Motor neuron (in vitro differentiated cells): Measurements from ENCODE around the gene ACAP2. TPM values are rescaled to one million over a fixed set of nuclear protein-coding genes. Genes with fewer than 3 reads are reported as not detected.
A peak's percentile ranks its signal among the peaks of the same experiment; 100 is the strongest.
"Not testable (repeated sequence)": the region's sequence is repeated elsewhere in the genome, so short reads cannot be mapped to it uniquely, and the experiment has no call there.

ENCODE experiments used
- ATAC-seq, 8 experiments: fragments of 200-7000 bp; cut with Tn5 transposase; replicated peaks in 6 of 8; 2 replicates each; pipeline ENCODE4 v1.8.0; 2021; ENCODE audit warnings: mild to moderate bottlenecking in 8 of 8, moderate library complexity in 8 of 8
- H3K27ac ChIP-seq, 2 donors: fragments of 250-450 bp; sonication (Bioruptor Pico); 2 replicates each; pipeline ENCODE4 v1.9.0; 2021; ENCODE audit warnings: antibody characterized with exemption in 2 of 2, mild to moderate bottlenecking in 2 of 2, moderate library complexity in 1 of 2
- H3K4me1 ChIP-seq, 2 donors: fragments of 250-450 bp; sonication (Bioruptor Pico); replicated peaks in 1 of 2; 2 replicates each; pipeline ENCODE4 v1.6.1; 2021; ENCODE audit warnings: antibody characterized with exemption in 2 of 2, mild to moderate bottlenecking in 2 of 2, moderate library complexity in 1 of 2
- H3K4me3 ChIP-seq, 5 donors: fragments of 250-450 bp; sonication (Bioruptor Pico); 2 replicates each; pipeline ENCODE4 v1.9.0; 2021; ENCODE audit warnings: antibody characterized with exemption in 5 of 5, mild to moderate bottlenecking in 5 of 5, moderate library complexity in 4 of 5
- WGBS, 10 experiments: fragments of 450-650 bp; shearing (Covaris generic); methylation state at CpG; one replicate each; pipeline ENCODE4 v1.0.0; 2022; 5-methylcytosine and 5-hydroxymethylcytosine counted together
- in situ Hi-C, 9 experiments: fragments of 400-800 bp; cut with MboI; loops; one replicate each; pipeline ENCODE4 v1.15.0; 2021; ENCODE audit warnings: low sequenced_read_pairs in 9 of 9, low pct_unique_long_range_greater_than_20kb in 2 of 9; ENCODE audit not compliant: unreplicated experiment in 9 of 9
- total RNA-seq, 8 experiments: library from RNA; unstranded; fragments of 300-600 nt; gene quantifications; 2 replicates each; pipeline versions ENCODE4 v1.2.3 to v1.2.4, GENCODE V29; 2022

ACAP2 gene
- total RNA-seq, 8 experiments from 2014 or later = 35.8 to 75.8 (median 52.7) TPM

- Histone ChIP-seq H3K4me3 (no peak overlapping the region), H3K27ac (no peak overlapping the region), H3K4me1 (peaks cover 0 to 7% of the 10 kb centered on the region in 2 donors)
- peak in 3 of 8 experiments; percentile 7 to 94 (median 52) for ATAC-seq
- in situ Hi-C loops = no loop called here
- 50 to 93% (median 87%) methylated on average over 1 to 5 of the region's 5 CpGs; no CpG with 5 or more reads in 1 of the 10 experiments for WGBS, 10 experiments
Observed at GRCh38 chr3:195401943-195402342, 40.9 kb downstream of the ACAP2 start.

GRCh38 chr3:195398460-195398859 is 44.4 kb downstream of the ACAP2 start:
- H3K4me3 ChIP-seq, ATAC-seq, H3K27ac ChIP-seq, in situ Hi-C loops, H3K4me1 ChIP-seq: not testable (repeated sequence)
- WGBS, 10 experiments = 91 to 100% (median 100%) methylated on average over 1 to 5 of the region's 6 CpGs

DNA sequence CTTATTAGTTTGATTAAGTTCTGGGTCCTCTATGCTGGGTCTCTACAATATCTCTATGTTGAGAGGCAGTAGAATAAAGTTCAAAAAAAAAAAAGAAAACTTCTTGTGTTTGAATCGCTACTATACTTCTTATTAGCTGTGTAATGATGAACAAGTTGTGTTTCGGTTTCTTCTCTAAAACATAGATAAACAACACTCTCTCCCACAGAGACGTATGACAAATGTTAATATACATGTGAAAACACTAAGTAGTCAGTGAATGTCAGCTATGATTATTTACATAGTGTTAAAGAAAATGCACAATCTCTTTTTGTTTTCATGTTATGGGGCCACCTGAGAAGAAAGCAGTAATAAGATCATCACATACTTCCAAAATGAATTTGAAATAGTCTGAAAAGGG is 45.3 kb downstream of the ACAP2 start:
- Histone ChIP-seq H3K4me1 (peaks cover 0 to 9% of the 10 kb centered on the region in 2 donors), H3K4me3 (no peak overlapping the region), H3K27ac (no peak overlapping the region)
- in situ Hi-C loops = no loop called here
- peak in 1 of 8 experiments; percentile 23 for ATAC-seq
- 44 to 94% (median 76%) methylated on average over 2 to 3 of the region's 3 CpGs; no CpG with 5 or more reads in 2 of the 10 experiments for WGBS, 10 experiments

DNA sequence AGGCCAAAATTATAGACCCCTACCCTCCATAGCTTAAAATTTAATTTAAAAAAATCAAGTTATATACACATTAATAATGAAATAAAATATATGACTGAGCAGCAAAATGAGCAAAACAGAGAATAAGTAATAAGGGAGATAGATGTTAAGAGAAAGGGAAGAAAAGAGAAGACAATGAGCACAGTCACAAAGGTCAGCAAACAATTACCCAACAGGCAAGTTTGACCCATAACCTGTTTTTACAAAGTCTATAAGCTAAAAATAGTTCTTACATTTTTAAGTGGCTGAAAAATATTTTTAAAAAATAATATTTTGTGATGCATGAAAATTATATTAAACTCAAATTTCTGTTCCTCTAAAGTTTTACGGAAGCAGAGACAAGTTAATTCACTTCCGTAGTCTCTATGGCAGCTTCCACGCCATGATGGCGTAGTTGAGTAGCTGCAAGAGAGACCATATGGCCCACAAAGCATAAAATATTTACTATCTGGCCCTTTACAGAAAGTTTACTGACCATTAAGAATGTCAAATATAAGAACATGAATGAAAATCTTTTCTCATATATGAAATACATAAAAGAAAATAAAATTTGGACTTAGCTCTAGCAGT is 47.5 kb downstream of the ACAP2 start:
- H3K4me3 ChIP-seq = no peak overlapping the region
- no peak for ATAC-seq
- peaks cover 0 to 6% of the 10 kb centered on the region in 2 donors for H3K4me1 ChIP-seq
- 88 to 100% (median 98%) methylated on average over 2 to 4 of the region's 4 CpGs; no CpG with 5 or more reads in 1 of the 10 experiments for WGBS, 10 experiments
- in situ Hi-C loops = no loop called here
- H3K27ac ChIP-seq = no peak overlapping the region

GRCh38 chr3:195394700-195395099 is 48.1 kb downstream of the ACAP2 start:
- 67 to 95% (median 83%) methylated on average over 1 to 3 of the region's 3 CpGs; no CpG with 5 or more reads in 1 of the 10 experiments for WGBS, 10 experiments
- in situ Hi-C loops = no loop called here
- ATAC-seq = no peak
- H3K4me1 ChIP-seq = peaks cover 0 to 6% of the 10 kb centered on the region in 2 donors
- no peak overlapping the region for H3K4me3 ChIP-seq
- H3K27ac ChIP-seq = no peak overlapping the region

DNA sequence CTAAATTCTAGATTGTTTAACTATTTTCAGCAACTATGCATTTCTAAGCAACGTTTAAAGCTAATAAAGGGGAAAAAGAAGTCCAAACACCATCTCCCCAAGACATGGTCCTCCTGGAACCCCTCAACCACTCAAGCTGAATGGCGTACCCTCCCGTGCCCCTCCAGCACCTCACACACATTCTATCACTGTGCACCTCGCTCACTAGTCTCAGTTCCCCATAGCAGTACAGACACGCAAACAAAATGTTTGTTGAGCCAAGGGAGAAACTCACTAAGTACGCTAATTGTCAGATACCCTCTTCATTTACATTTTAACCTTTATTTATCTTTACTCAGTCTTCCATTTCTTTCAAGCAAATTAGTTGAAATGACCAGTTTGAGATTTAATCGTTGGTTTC is 48.8 kb downstream of the ACAP2 start:
- Histone ChIP-seq H3K4me3 (no peak overlapping the region), H3K4me1 (peaks cover 0 to 6% of the 10 kb centered on the region in 2 donors), H3K27ac (no peak overlapping the region)
- in situ Hi-C loops = no loop called here
- WGBS, 10 experiments = 50 to 100% (median 94%) methylated on average over 2 to 7 of the region's 7 CpGs
- ATAC-seq = no peak

- in situ Hi-C loops = no loop called here
- WGBS, 10 experiments = 80 to 100% (median 94%) methylated on average over 1 to 2 of the region's 2 CpGs; no CpG with 5 or more reads in 1 of the 10 experiments
- Histone ChIP-seq H3K4me1 (no peaks in the 10 kb centered on the region), H3K4me3 (no peak overlapping the region), H3K27ac (no peak overlapping the region)
- ATAC-seq = no peak
Observed at GRCh38 chr3:195388380-195388779, 54.4 kb downstream of the ACAP2 start.

DNA sequence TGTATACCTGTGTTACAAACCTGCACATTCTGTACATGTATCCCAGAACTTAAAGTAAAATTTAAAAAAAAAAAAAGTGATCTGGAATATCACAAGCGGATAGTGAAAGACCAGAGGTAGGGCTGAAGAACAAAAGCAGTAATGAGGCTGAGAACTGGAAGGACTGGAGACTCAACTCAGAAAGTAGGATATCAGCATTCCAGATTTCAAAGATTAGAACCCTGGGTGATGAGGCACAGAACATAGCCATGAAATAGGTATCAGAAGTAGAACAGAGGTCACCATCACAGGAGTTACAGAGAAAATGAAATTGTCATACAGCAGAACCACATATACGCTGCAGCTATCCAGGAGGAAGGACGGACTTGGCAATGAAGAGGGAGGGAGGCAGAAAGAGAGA is 56.1 kb downstream of the ACAP2 start:
- no peak overlapping the region for H3K27ac ChIP-seq

DNA sequence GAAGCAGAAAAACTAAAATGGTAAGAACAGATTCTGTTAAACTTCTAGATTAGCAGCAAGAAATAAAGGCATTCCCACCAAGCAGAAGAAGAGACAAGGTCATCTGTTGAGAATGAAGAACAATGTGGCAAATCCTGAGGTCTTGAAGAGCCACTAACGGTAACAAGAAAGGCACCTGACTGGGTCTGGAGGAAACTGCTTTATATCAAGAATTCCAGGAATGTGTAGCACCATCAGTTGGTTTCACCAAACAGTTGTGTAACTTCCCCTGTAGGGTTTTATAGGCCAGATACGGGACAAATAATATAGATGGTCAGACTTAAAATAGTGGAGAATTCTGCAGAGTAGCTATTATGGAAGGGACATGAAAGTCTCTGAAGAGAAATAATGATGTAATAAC is 57.3 kb downstream of the ACAP2 start:
- WGBS, 10 experiments = 59 to 100% (median 81%) methylated on average over 1 to 2 of the region's 2 CpGs; no CpG with 5 or more reads in 2 of the 10 experiments
- Histone ChIP-seq H3K27ac (no peak overlapping the region), H3K4me3 (no peak overlapping the region), H3K4me1 (peaks cover 0 to 6% of the 10 kb centered on the region in 2 donors)
- in situ Hi-C loops = no loop called here
- ATAC-seq = no peak

More for the DNA sequence above, 56.1 kb downstream of the ACAP2 start:
- 79 to 100% (median 90%) methylated on average over 1 to 3 of the region's 3 CpGs; no CpG with 5 or more reads in 2 of the 10 experiments for WGBS, 10 experiments
- in situ Hi-C loops = no loop called here
- Histone ChIP-seq H3K4me1 (peaks cover 0 to 6% of the 10 kb centered on the region in 2 donors), H3K4me3 (no peak overlapping the region)
- no peak for ATAC-seq

- no peak overlapping the region for H3K4me3 ChIP-seq
- H3K27ac ChIP-seq = no peak overlapping the region
- H3K4me1 ChIP-seq = peaks cover 0 to 6% of the 10 kb centered on the region in 2 donors
- in situ Hi-C loops = no loop called here
- peak in 2 of 8 experiments; percentile 68 to 80 for ATAC-seq
- 33 to 100% (median 83%) methylated on average over 1 of the region's 1 CpG; no CpG with 5 or more reads in 3 of the 10 experiments for WGBS, 10 experiments
Observed at GRCh38 chr3:195384952-195385351, 57.9 kb downstream of the ACAP2 start.

GRCh38 chr3:195372220-195372619 is 70.6 kb downstream of the ACAP2 start:
- 83 to 100% (median 96%) methylated on average over 1 to 7 of the region's 7 CpGs; no CpG with 5 or more reads in 2 of the 10 experiments for WGBS, 10 experiments
- Histone ChIP-seq H3K4me3 (no peak overlapping the region), H3K4me1 (no peaks in the 10 kb centered on the region), H3K27ac (no peak overlapping the region)
- in situ Hi-C loops = no loop called here
- ATAC-seq = no peak

DNA sequence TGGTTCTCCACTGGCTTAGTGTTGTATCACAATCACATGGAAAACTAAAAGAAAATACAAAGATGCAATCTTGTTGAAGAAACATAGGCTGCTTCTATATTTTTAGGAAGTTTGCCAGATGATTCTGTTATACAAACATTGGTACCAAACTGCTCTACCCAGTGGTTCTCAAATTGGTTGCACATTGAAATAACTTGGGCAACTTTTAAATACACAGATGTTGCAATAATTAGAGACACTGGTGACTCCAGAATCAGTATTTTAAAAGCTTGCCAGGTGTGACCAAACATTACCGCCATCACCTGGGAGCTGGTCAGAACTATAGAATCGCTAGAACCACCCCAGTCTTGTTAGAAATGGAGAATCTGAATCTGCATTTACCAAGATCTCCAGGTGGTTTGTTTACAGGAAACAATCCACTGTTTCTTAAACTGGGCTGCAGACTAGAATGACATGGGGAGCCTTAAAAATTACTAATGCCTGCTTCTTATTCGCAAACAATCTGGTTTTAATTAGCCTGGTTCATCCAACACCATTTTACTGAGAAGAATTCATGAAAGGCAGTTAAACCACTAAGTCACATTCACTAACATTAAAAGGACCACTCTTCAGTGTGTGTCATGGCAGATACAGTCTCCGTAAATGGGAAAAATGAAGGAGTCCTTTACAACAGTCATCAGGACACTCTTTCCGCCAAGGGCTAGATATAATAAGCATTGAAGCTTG is 76.5 kb downstream of the ACAP2 start:
- ATAC-seq = no peak
- 85 to 100% (median 96%) methylated on average over 2 to 5 of the region's 5 CpGs; no CpG with 5 or more reads in 2 of the 10 experiments for WGBS, 10 experiments
- no peak overlapping the region for H3K27ac ChIP-seq
- H3K4me1 ChIP-seq = no peaks in the 10 kb centered on the region
- H3K4me3 ChIP-seq = no peak overlapping the region
- in situ Hi-C loops = no loop called here

- Histone ChIP-seq H3K27ac (no peak overlapping the region), H3K4me1 (no peaks in the 10 kb centered on the region), H3K4me3 (no peak overlapping the region)
- in situ Hi-C loops = no loop called here
- WGBS, 10 experiments = 91 to 100% (median 100%) methylated on average over 1 to 2 of the region's 2 CpGs; no CpG with 5 or more reads in 1 of the 10 experiments
- ATAC-seq = peak in 3 of 8 experiments; percentile 42 to 90 (median 79)
Observed at GRCh38 chr3:195365371-195365770, 77.4 kb downstream of the ACAP2 start.
